ENCODE measurements around the gene KDM1A. TPM values are rescaled to one million over a fixed set of nuclear protein-coding genes. Genes with fewer than 3 reads are reported as not detected.

The KDM1A gene
- total RNA-seq, 1 donor from 2014 or later, result 28.7 TPM

GRCh38 chr1:23122796-23123195 lies 103.5 kb downstream of the KDM1A start:
- TF ChIP-seq CTCF (IDR thresholded peaks at IDR 0.05), result no peak
- peak overlapping the region; percentile 35 to 57 for H3K27ac ChIP-seq
- H3K27me3 ChIP-seq, result no peaks in the 10 kb centered on the region
- H3K9me3 ChIP-seq, result no peaks in the 10 kb centered on the region
- peaks cover 2 to 31% of the 10 kb centered on the region in 2 donors for H3K4me1 ChIP-seq
- no peak for DNase-seq (ENCODE audit: low spot score in 2 of 2)
- H3K4me3 ChIP-seq, result peak overlapping the region in 1 of 2 donors; percentile 28
- intact Hi-C loops (cut with DNase I), result no loop called here
- no peaks in the 10 kb centered on the region for H3K36me3 ChIP-seq

GRCh38 chr1:23123528-23123927 lies 104.3 kb downstream of the KDM1A start:
- no peak for TF ChIP-seq CTCF (IDR thresholded peaks at IDR 0.05)
- H3K4me3 ChIP-seq, result no peak overlapping the region
- intact Hi-C loops (cut with DNase I), result no loop called here
- DNase-seq (ENCODE audit: low spot score in 2 of 2), result no peak
- H3K9me3 ChIP-seq, result no peaks in the 10 kb centered on the region
- peaks cover 2 to 30% of the 10 kb centered on the region in 2 donors for H3K4me1 ChIP-seq
- H3K27me3 ChIP-seq, result no peaks in the 10 kb centered on the region
- H3K27ac ChIP-seq, result peak overlapping the region; percentile 16 to 35
- H3K36me3 ChIP-seq, result no peaks in the 10 kb centered on the region

- no peaks in the 10 kb centered on the region for H3K27me3 ChIP-seq
- H3K4me3 ChIP-seq, result no peak overlapping the region
- H3K4me1 ChIP-seq, result peaks cover 2 to 27% of the 10 kb centered on the region in 2 donors
- intact Hi-C loops (cut with DNase I), result no loop called here
- TF ChIP-seq CTCF (IDR thresholded peaks at IDR 0.05), result no peak
- H3K9me3 ChIP-seq, result no peaks in the 10 kb centered on the region
- H3K27ac ChIP-seq, result peak overlapping the region; percentile 20 to 38
- no peaks in the 10 kb centered on the region for H3K36me3 ChIP-seq
- DNase-seq (ENCODE audit: low spot score in 2 of 2), result no peak
These were observed 105.2 kb downstream of the KDM1A start for GRCh38 chr1:23124259-23125026.

- no peaks in the 10 kb centered on the region for H3K36me3 ChIP-seq
- no peaks in the 10 kb centered on the region for H3K9me3 ChIP-seq
- H3K4me1 ChIP-seq, result peaks cover 2 to 33% of the 10 kb centered on the region in 2 donors
- no peaks in the 10 kb centered on the region for H3K27me3 ChIP-seq
- no peak for DNase-seq (ENCODE audit: low spot score in 2 of 2)
- H3K27ac ChIP-seq, result no peak overlapping the region
- H3K4me3 ChIP-seq, result no peak overlapping the region
- intact Hi-C loops (cut with DNase I), result no loop called here
- no peak for TF ChIP-seq CTCF (IDR thresholded peaks at IDR 0.05)
These were observed 106.2 kb downstream of the KDM1A start for GRCh38 chr1:23125489-23125888.

GRCh38 chr1:23126200-23126599 lies 106.9 kb downstream of the KDM1A start:
- intact Hi-C loops (cut with DNase I), result no loop called here
- no peak for DNase-seq (ENCODE audit: low spot score in 2 of 2)
- H3K27me3 ChIP-seq, result no peaks in the 10 kb centered on the region
- no peak overlapping the region for H3K4me3 ChIP-seq
- TF ChIP-seq CTCF (IDR thresholded peaks at IDR 0.05), result no peak
- H3K27ac ChIP-seq, result no peak overlapping the region
- no peaks in the 10 kb centered on the region for H3K36me3 ChIP-seq
- H3K4me1 ChIP-seq, result peaks cover 2 to 33% of the 10 kb centered on the region in 2 donors
- no peaks in the 10 kb centered on the region for H3K9me3 ChIP-seq

Measured in ascending aorta (tissue), 2 donors.